ENCODE data around the gene KLHL3.

DNA sequence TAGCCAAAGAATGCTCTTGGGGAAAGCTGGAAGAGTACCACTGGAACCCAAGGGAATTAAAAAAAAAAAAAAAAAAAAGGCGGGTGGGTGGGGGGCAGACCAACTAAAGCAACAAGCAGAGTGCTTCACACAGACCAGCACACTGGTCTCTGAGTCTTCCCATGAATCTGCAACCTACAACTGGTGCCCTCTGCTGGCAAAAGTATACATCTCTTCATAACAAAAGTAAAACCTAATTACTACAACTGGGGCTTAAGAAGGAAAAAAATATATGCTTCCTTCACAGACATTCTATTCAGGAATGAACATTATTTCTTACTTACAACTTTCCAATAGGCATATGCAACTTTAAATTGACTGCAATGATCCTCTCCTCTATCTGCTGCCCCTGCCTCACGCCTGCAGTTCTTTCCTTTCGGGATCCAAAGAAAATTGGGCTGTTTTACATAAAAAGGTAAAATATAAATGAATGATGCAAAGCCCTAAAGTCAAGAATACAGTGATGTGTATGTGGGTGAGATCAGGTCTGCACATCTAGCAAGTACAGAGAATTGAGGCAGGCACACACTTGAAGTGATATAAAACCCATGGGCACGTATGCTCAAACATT lies 7.2 kb upstream of the KLHL3 start:
- TF ChIP-seq, protein P1, sequence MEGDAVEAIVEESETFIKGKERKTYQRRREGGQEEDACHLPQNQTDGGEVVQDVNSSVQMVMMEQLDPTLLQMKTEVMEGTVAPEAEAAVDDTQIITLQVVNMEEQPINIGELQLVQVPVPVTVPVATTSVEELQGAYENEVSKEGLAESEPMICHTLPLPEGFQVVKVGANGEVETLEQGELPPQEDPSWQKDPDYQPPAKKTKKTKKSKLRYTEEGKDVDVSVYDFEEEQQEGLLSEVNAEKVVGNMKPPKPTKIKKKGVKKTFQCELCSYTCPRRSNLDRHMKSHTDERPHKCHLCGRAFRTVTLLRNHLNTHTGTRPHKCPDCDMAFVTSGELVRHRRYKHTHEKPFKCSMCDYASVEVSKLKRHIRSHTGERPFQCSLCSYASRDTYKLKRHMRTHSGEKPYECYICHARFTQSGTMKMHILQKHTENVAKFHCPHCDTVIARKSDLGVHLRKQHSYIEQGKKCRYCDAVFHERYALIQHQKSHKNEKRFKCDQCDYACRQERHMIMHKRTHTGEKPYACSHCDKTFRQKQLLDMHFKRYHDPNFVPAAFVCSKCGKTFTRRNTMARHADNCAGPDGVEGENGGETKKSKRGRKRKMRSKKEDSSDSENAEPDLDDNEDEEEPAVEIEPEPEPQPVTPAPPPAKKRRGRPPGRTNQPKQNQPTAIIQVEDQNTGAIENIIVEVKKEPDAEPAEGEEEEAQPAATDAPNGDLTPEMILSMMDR (IDR thresholded peaks at IDR 0.05): peak; percentile 47 to 75 (median 66)
- TF ChIP-seq POLR2A (IDR thresholded peaks at IDR 0.05): no peak
